EH (cell line): ENCODE data around the gene RIMS4.

ENCODE experiments used
- DNase-seq: peaks from one replicate; pipeline ENCODE4 v3.0.0-alpha.2; 2015; ENCODE audit warnings: low read depth

Gene RIMS4

GRCh38 chr20:44810391-44811149, at the start of gene RIMS4:
RIMS4 (minus strand) TSS chr20:44810546; CDS start chr20:44810271, 275 bp downstream.
- no peak for DNase-seq

- DNase-seq = peak; percentile 7
Measured at GRCh38 chr20:44858606-44859360, 48.4 kb upstream of the RIMS4 start.

GRCh38 chr20:44856856-44857448, 46.6 kb upstream of the RIMS4 start:
- peak; percentile 13 for DNase-seq

- DNase-seq = no peak
Measured at GRCh38 chr20:44856442-44856841, 46.1 kb upstream of the RIMS4 start.

GRCh38 chr20:44851545-44851944, 41.2 kb upstream of the RIMS4 start:
- DNase-seq = no peak

GRCh38 chr20:44850837-44851236, 40.5 kb upstream of the RIMS4 start:
- DNase-seq = no peak

GRCh38 chr20:44850272-44850671, 39.9 kb upstream of the RIMS4 start:
- no peak for DNase-seq

- DNase-seq = no peak
Measured at GRCh38 chr20:44849703-44850102, 39.4 kb upstream of the RIMS4 start.

- no peak for DNase-seq
Measured at GRCh38 chr20:44848254-44849015, 38.1 kb upstream of the RIMS4 start.

GRCh38 chr20:44843876-44844275, 33.5 kb upstream of the RIMS4 start:
- DNase-seq = no peak

GRCh38 chr20:44841955-44842354, 31.6 kb upstream of the RIMS4 start:
- DNase-seq = no peak

- DNase-seq = no peak
Measured at GRCh38 chr20:44840826-44841225, 30.5 kb upstream of the RIMS4 start.

- no peak for DNase-seq
Measured at GRCh38 chr20:44839481-44839880, 29.1 kb upstream of the RIMS4 start.

- no peak for DNase-seq
Measured at GRCh38 chr20:44838521-44838920, 28.2 kb upstream of the RIMS4 start.

- DNase-seq = no peak
Measured at GRCh38 chr20:44837946-44838345, 27.6 kb upstream of the RIMS4 start.

- DNase-seq = no peak
Measured at GRCh38 chr20:44836601-44837120, 26.3 kb upstream of the RIMS4 start.

- no peak for DNase-seq
Measured at GRCh38 chr20:44835661-44836221, 25.4 kb upstream of the RIMS4 start.

- DNase-seq = no peak
Measured at GRCh38 chr20:44835116-44835515, 24.8 kb upstream of the RIMS4 start.

- DNase-seq = no peak
Measured at GRCh38 chr20:44834693-44835092, 24.3 kb upstream of the RIMS4 start.

GRCh38 chr20:44833437-44833836, 23.1 kb upstream of the RIMS4 start:
- DNase-seq = no peak

- DNase-seq = peak; percentile 24
Measured at GRCh38 chr20:44832724-44833123, 22.4 kb upstream of the RIMS4 start.

GRCh38 chr20:44830995-44831394, 20.6 kb upstream of the RIMS4 start:
- no peak for DNase-seq
